Measurements from ENCODE around the gene FSHR. TPM values are rescaled to one million over a fixed set of nuclear protein-coding genes. Genes with fewer than 3 reads are reported as not detected.

The FSHR gene
- total RNA-seq, 6 donors from 2014 or later, result not detected

GRCh38 chr2:49110571-49110970 lies 43.7 kb downstream of the FSHR start:
- no peaks in the 10 kb centered on the region for H3K4me1 ChIP-seq
- 71 to 79% methylated on average over 1 of the region's 1 CpG for WGBS, 2 donors
- TF ChIP-seq CTCF (IDR thresholded peaks at IDR 0.05) (no peak), POLR2A (IDR thresholded peaks at IDR 0.05) (no peak), POLR2AphosphoS5 (IDR thresholded peaks at IDR 0.05) (no peak), EP300 (IDR thresholded peaks at IDR 0.05) (no peak)
- no peak overlapping the region for H3K27ac ChIP-seq
- no peaks in the 10 kb centered on the region for H3K27me3 ChIP-seq
- H3K9me3 ChIP-seq, result no peaks in the 10 kb centered on the region
- no peaks in the 10 kb centered on the region for H3K36me3 ChIP-seq
- ATAC-seq (ENCODE audit: low FRiP score in 2 of 2) (no peak), DNase-seq (no peak)
- no peak overlapping the region for H3K4me3 ChIP-seq

- ATAC-seq (ENCODE audit: low FRiP score in 2 of 2) (no peak), DNase-seq (no peak)
- H3K27ac ChIP-seq, result no peak overlapping the region
- no peak overlapping the region for H3K4me3 ChIP-seq
- H3K9me3 ChIP-seq, result no peaks in the 10 kb centered on the region
- H3K27me3 ChIP-seq, result no peaks in the 10 kb centered on the region
- TF ChIP-seq POLR2AphosphoS5 (IDR thresholded peaks at IDR 0.05), result no peak
- no peak for TF ChIP-seq POLR2A (IDR thresholded peaks at IDR 0.05)
- 78 to 80% methylated on average over 3 of the region's 3 CpGs for WGBS, 2 donors
- H3K36me3 ChIP-seq, result no peaks in the 10 kb centered on the region
- H3K4me1 ChIP-seq, result no peaks in the 10 kb centered on the region
Measured at GRCh38 chr2:49108851-49109250, 45.5 kb downstream of the FSHR start.

GRCh38 chr2:49108436-49108835 lies 45.9 kb downstream of the FSHR start:
- H3K4me1 ChIP-seq, result no peaks in the 10 kb centered on the region
- H3K27ac ChIP-seq, result no peak overlapping the region
- ATAC-seq (ENCODE audit: low FRiP score in 2 of 2), result no peak
- H3K36me3 ChIP-seq, result no peaks in the 10 kb centered on the region
- TF ChIP-seq POLR2AphosphoS5 (IDR thresholded peaks at IDR 0.05) (no peak), POLR2A (IDR thresholded peaks at IDR 0.05) (no peak), EP300 (IDR thresholded peaks at IDR 0.05) (no peak), CTCF (IDR thresholded peaks at IDR 0.05) (no peak)
- H3K4me3 ChIP-seq, result no peak overlapping the region
- no peak for DNase-seq
- WGBS, 2 donors, result 60 to 66% methylated on average over 3 of the region's 3 CpGs
- H3K27me3 ChIP-seq, result no peaks in the 10 kb centered on the region
- H3K9me3 ChIP-seq, result no peaks in the 10 kb centered on the region

GRCh38 chr2:49105506-49105905 lies 48.8 kb downstream of the FSHR start:
- TF ChIP-seq CTCF (IDR thresholded peaks at IDR 0.05), result no peak
- TF ChIP-seq POLR2A (IDR thresholded peaks at IDR 0.05), result no peak
- no peak for TF ChIP-seq POLR2AphosphoS5 (IDR thresholded peaks at IDR 0.05)
- no peak for TF ChIP-seq EP300 (IDR thresholded peaks at IDR 0.05)
- 59 to 73% methylated on average over 2 of the region's 2 CpGs for WGBS, 2 donors

GRCh38 chr2:49102146-49102545 lies 52.2 kb downstream of the FSHR start:
- WGBS, 2 donors, result 33 to 52% methylated on average over 1 of the region's 1 CpG

More at GRCh38 chr2:49105506-49105905, 48.8 kb downstream of the FSHR start:
- no peaks in the 10 kb centered on the region for H3K27me3 ChIP-seq
- H3K9me3 ChIP-seq, result no peaks in the 10 kb centered on the region
- H3K36me3 ChIP-seq, result no peaks in the 10 kb centered on the region
- H3K4me1 ChIP-seq, result no peaks in the 10 kb centered on the region
- no peak overlapping the region for H3K4me3 ChIP-seq
- no peak for DNase-seq
- ATAC-seq (ENCODE audit: low FRiP score in 2 of 2), result no peak
- no peak overlapping the region for H3K27ac ChIP-seq

More at GRCh38 chr2:49102146-49102545, 52.2 kb downstream of the FSHR start:
- ATAC-seq (ENCODE audit: low FRiP score in 2 of 2) (no peak), DNase-seq (no peak)
- Histone ChIP-seq H3K4me1 (no peaks in the 10 kb centered on the region), H3K27ac (no peak overlapping the region), H3K4me3 (no peak overlapping the region), H3K36me3 (no peaks in the 10 kb centered on the region), H3K27me3 (no peaks in the 10 kb centered on the region), H3K9me3 (no peaks in the 10 kb centered on the region)
- no peak for TF ChIP-seq POLR2AphosphoS5 (IDR thresholded peaks at IDR 0.05)
- no peak for TF ChIP-seq CTCF (IDR thresholded peaks at IDR 0.05)
- no peak for TF ChIP-seq POLR2A (IDR thresholded peaks at IDR 0.05)
- TF ChIP-seq EP300 (IDR thresholded peaks at IDR 0.05), result no peak

Data from upper lobe of left lung (tissue), 6 donors.